GM12864 (cell line): ENCODE measurements around the gene EAF2.

Source experiments
- DNase-seq: peaks from one replicate; pipeline ENCODE4 v3.0.0-alpha.2; 2011; ENCODE audit warnings: low read depth
- H3K4me3 ChIP-seq: 2 replicates; pipeline ENCODE4 v1.5.1; 2011; ENCODE audit warnings: mild to moderate bottlenecking, low read depth, low read length, control low read depth
- CTCF ChIP-seq: IDR thresholded peaks from 2 replicates; pipeline ENCODE4 v1.5.1; 2011; ENCODE audit warnings: low read depth, mild to moderate bottlenecking, moderate library complexity, low read length, control low read depth, inconsistent platforms; ENCODE audit errors: missing control alignments

Gene EAF2

GRCh38 chr3:121913305-121913990 lies 78.4 kb downstream of the EAF2 start:
- no peak for DNase-seq
- no peak for TF ChIP-seq CTCF

GRCh38 chr3:121914081-121914998 lies 79.3 kb downstream of the EAF2 start:
- no peak for TF ChIP-seq CTCF
- H3K4me3 ChIP-seq: no peak overlapping the region
- no peak for DNase-seq

More at GRCh38 chr3:121913305-121913990, 78.4 kb downstream of the EAF2 start:
- no peak overlapping the region for H3K4me3 ChIP-seq

GRCh38 chr3:121916189-121916588 lies 81.2 kb downstream of the EAF2 start:
- no peak for TF ChIP-seq CTCF
- DNase-seq: no peak
- no peak overlapping the region for H3K4me3 ChIP-seq

GRCh38 chr3:121918779-121919483 lies 83.9 kb downstream of the EAF2 start:
- DNase-seq: no peak
- H3K4me3 ChIP-seq: no peak overlapping the region
- no peak for TF ChIP-seq CTCF

GRCh38 chr3:121924734-121925133 lies 89.7 kb downstream of the EAF2 start:
- no peak for TF ChIP-seq CTCF
- H3K4me3 ChIP-seq: no peak overlapping the region
- no peak for DNase-seq

- no peak for TF ChIP-seq CTCF
- no peak overlapping the region for H3K4me3 ChIP-seq
- DNase-seq: no peak
These were observed 91.4 kb downstream of the EAF2 start for GRCh38 chr3:121926380-121926779.
